Measurements from ENCODE around the gene COL4A4. TPM values are rescaled to one million over a fixed set of nuclear protein-coding genes. Genes with fewer than 3 reads are reported as not detected.

The COL4A4 gene
- total and polyA plus RNA-seq, 10 donors, result 2.0 to 8.4 (median 5.4) TPM

DNA sequence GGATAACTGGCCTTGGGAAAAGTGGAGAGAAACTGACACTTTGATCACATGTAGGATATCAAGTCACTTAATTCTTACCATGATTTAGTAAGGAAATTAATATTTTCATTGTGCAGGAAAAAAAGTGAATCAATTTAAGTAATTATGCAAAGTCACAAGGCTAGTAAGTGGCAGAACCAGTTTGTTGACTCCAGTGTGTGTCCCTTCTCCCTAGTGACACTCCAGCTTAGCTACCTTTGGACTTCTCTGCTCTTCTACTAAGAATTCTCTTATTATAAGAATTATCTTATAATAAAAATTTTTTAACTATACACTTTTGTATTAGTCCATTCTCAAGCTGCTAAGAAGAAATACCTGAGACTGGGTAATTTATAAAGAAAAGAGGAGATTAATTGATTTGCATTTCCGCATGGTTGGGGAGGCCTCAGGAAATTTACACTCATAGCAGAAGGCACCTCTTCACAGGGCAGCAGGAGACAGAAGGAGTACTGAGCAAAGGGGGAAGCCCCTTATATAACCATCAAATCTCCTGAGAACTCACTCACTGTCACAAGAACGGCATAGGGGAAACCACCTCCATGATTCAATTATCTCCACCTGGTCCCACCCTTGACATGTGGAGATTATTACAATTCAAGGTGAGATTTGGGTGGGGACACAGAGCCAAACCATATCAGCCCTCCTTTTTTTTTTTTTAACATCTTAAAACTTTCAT lies 13.6 kb downstream of the COL4A4 start:
- no peak for DNase-seq
- H3K27ac ChIP-seq, result no peak overlapping the region
- H3K4me3 ChIP-seq, result no peak overlapping the region
- H3K9me3 ChIP-seq, result peaks cover 0 to 15% (median 6%) of the 10 kb centered on the region in 8 donors
- H3K36me3 ChIP-seq, result no peaks in the 10 kb centered on the region
- H3K4me1 ChIP-seq, result no peaks in the 10 kb centered on the region
- no peak for TF ChIP-seq POLR2A (IDR thresholded peaks at IDR 0.05)
- TF ChIP-seq, protein P1, sequence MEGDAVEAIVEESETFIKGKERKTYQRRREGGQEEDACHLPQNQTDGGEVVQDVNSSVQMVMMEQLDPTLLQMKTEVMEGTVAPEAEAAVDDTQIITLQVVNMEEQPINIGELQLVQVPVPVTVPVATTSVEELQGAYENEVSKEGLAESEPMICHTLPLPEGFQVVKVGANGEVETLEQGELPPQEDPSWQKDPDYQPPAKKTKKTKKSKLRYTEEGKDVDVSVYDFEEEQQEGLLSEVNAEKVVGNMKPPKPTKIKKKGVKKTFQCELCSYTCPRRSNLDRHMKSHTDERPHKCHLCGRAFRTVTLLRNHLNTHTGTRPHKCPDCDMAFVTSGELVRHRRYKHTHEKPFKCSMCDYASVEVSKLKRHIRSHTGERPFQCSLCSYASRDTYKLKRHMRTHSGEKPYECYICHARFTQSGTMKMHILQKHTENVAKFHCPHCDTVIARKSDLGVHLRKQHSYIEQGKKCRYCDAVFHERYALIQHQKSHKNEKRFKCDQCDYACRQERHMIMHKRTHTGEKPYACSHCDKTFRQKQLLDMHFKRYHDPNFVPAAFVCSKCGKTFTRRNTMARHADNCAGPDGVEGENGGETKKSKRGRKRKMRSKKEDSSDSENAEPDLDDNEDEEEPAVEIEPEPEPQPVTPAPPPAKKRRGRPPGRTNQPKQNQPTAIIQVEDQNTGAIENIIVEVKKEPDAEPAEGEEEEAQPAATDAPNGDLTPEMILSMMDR (IDR thresholded peaks at IDR 0.05 in 8 of 11, conservative IDR thresholded peaks at IDR 0.05 in 3 of 11), result no peak
- intact Hi-C loops (cut with DNase I; ENCODE audit: low total_unique reads), result no loop called here
- peaks cover 0 to 13% (median 0%) of the 10 kb centered on the region in 7 donors for H3K27me3 ChIP-seq (replicated peaks in 1 of 7)
- WGBS, 5 donors, result 64 to 78% (median 76%) methylated on average over 2 of the region's 2 CpGs

DNA sequence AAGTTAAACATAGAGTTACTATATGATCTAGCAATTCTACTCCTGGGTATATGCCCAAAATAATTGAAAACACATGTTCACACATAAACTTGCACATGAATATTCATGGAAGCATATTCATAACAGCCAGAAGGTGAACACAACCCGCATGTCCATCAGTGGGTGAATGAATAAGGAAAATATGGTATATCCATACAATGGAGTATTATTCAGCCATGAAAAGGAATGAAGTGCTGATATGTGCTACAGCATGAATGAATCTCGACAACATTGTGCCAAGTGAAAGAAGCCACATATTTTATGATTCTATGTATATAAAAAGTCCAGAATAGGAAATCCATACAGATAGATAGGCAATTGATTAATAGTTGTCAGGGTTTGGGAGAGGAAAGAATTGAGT lies 15.9 kb downstream of the COL4A4 start:
- Histone ChIP-seq H3K9me3 (peaks cover 0 to 15% (median 6%) of the 10 kb centered on the region in 8 donors), H3K4me3 (no peak overlapping the region), H3K36me3 (no peaks in the 10 kb centered on the region), H3K4me1 (no peaks in the 10 kb centered on the region), H3K27me3 (replicated peaks in 1 of 7) (no peaks in the 10 kb centered on the region), H3K27ac (no peak overlapping the region)
- WGBS, 5 donors, result 69 to 85% (median 81%) methylated on average over 2 of the region's 2 CpGs
- intact Hi-C loops (cut with DNase I; ENCODE audit: low total_unique reads), result no loop called here
- DNase-seq, result no peak
- TF ChIP-seq, protein P1 (IDR thresholded peaks at IDR 0.05 in 8 of 11, conservative IDR thresholded peaks at IDR 0.05 in 3 of 11), result no peak
- no peak for TF ChIP-seq POLR2A (IDR thresholded peaks at IDR 0.05)
- TF ChIP-seq POLR2AphosphoS5 (IDR thresholded peaks at IDR 0.05), result no peak

DNA sequence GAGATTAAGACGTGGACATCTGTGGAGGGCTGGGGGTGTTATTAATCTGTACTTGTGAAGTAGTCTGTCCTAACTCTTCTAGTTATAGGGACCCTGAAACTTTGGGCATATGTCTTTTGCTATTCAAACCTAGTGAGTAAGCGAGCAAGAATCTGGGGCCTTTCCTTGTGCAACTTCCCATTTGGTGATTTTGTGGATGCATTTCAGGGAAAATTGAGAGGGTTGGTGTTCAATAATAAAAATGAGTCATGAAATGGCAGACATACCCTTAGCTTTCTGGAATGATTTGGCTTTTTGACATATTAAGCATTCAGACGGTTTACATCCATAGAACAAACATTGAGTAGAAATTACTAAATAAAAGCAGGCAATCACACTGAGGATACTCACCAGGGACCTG lies 17.0 kb downstream of the COL4A4 start:
- Histone ChIP-seq H3K4me3 (no peak overlapping the region), H3K27ac (no peak overlapping the region), H3K36me3 (no peaks in the 10 kb centered on the region), H3K4me1 (no peaks in the 10 kb centered on the region), H3K27me3 (replicated peaks in 1 of 7) (no peaks in the 10 kb centered on the region), H3K9me3 (peaks cover 0 to 15% (median 6%) of the 10 kb centered on the region in 8 donors)
- DNase-seq, result no peak
- intact Hi-C loops (cut with DNase I; ENCODE audit: low total_unique reads), result no loop called here
- TF ChIP-seq POLR2A (IDR thresholded peaks at IDR 0.05), result no peak
- TF ChIP-seq POLR2AphosphoS5 (IDR thresholded peaks at IDR 0.05), result no peak
- WGBS, 5 donors, result 86 to 90% (median 88%) methylated on average over 3 of the region's 3 CpGs

DNA sequence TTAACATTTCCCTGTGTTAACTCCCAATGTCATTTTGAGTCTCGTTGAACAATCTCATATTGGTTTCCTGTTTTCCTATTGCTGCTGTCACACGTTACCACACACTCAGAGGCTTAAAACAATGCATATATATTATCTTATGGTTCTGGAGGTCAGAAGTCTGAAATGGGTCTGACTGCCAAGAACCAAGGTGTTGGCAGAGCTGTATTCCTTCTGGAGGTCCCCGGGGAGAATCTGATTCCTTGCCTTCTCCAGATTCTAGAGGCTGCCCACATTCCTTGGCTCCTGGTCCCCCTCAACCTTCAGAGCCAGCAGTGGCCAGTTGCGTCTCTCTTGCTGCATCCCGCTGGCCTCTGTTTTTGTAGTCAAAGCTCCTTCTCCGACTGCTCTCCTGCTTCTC lies 17.5 kb downstream of the COL4A4 start:
- no peak for TF ChIP-seq POLR2AphosphoS5 (IDR thresholded peaks at IDR 0.05)
- TF ChIP-seq, protein P1 (IDR thresholded peaks at IDR 0.05 in 8 of 11, conservative IDR thresholded peaks at IDR 0.05 in 3 of 11), result no peak
- no peak for TF ChIP-seq POLR2A (IDR thresholded peaks at IDR 0.05)
- Histone ChIP-seq H3K27ac (no peak overlapping the region), H3K27me3 (replicated peaks in 1 of 7) (no peaks in the 10 kb centered on the region), H3K4me3 (no peak overlapping the region), H3K9me3 (peaks cover 0 to 15% (median 6%) of the 10 kb centered on the region in 8 donors), H3K4me1 (no peaks in the 10 kb centered on the region), H3K36me3 (no peaks in the 10 kb centered on the region)
- intact Hi-C loops (cut with DNase I; ENCODE audit: low total_unique reads), result no loop called here
- 67 to 76% (median 72%) methylated on average over 6 of the region's 6 CpGs for WGBS, 5 donors
- no peak for DNase-seq

All from spleen (tissue), 11 donors.